H9 (cell line): ENCODE results near the gene CRACR2A. TPM values are rescaled to one million over a fixed set of nuclear protein-coding genes. Genes with fewer than 3 reads are reported as not detected.

Source experiments
- DNase-seq: peaks from one replicate; pipeline ENCODE4 v3.0.0-alpha.2; 2017
- H2AFZ ChIP-seq: one replicate; pipeline ENCODE4 v1.6.1; 2013; ENCODE audit warnings: mild to moderate bottlenecking, low read length, control low read depth, moderate library complexity
- H2AK5ac ChIP-seq: 2 replicates; pipeline ENCODE4 v1.6.1; 2013; ENCODE audit warnings: low read length, control low read depth, mixed read lengths; ENCODE audit not compliant: insufficient read length
- H2BK120ac ChIP-seq: one replicate; pipeline ENCODE4 v1.6.1; 2013; ENCODE audit warnings: low read depth, mild to moderate bottlenecking, low read length, control low read depth, inconsistent platforms; ENCODE audit not compliant: poor library complexity, severe bottlenecking
- H2BK12ac ChIP-seq: 2 replicates; pipeline ENCODE4 v1.6.1; 2013; ENCODE audit warnings: low read length, control low read depth, mixed read lengths, low read depth; ENCODE audit not compliant: insufficient read length
- H2BK15ac ChIP-seq: 2 replicates; pipeline ENCODE4 v1.6.1; 2013; ENCODE audit warnings: low read depth, low read length, control low read depth
- H2BK20ac ChIP-seq: one replicate; pipeline ENCODE4 v1.6.1; 2013; ENCODE audit warnings: low read depth, mild to moderate bottlenecking, low read length, control low read depth, inconsistent platforms; ENCODE audit not compliant: poor library complexity, severe bottlenecking
- H2BK5ac ChIP-seq: 2 replicates; pipeline ENCODE4 v1.6.1; 2013; ENCODE audit warnings: low read length, control low read depth, mixed read lengths; ENCODE audit not compliant: insufficient read length
- H3K14ac ChIP-seq: 2 replicates; pipeline ENCODE4 v1.6.1; 2013; ENCODE audit warnings: low read length, control low read depth; ENCODE audit not compliant: insufficient read depth
- H3K18ac ChIP-seq: 2 replicates; pipeline ENCODE4 v1.6.1; 2013; ENCODE audit warnings: low read depth, mild to moderate bottlenecking, mixed read lengths, low read length, control low read depth; ENCODE audit not compliant: insufficient read length
- H3K23ac ChIP-seq: 2 replicates; pipeline ENCODE4 v1.6.1; 2013; ENCODE audit warnings: low read length, control low read depth, mixed read lengths, low read depth; ENCODE audit not compliant: insufficient read length
- H3K23me2 ChIP-seq: 2 replicates; pipeline ENCODE4 v1.6.1; 2013; ENCODE audit warnings: low read depth, mild to moderate bottlenecking, mixed read lengths, low read length, control low read depth; ENCODE audit not compliant: insufficient read length, poor library complexity, severe bottlenecking
- H3K27ac ChIP-seq: 2 replicates; pipeline ENCODE4 v1.5.1; 2013; ENCODE audit warnings: low read length, control low read depth, mixed read lengths, low read depth; ENCODE audit not compliant: insufficient read length
- H3K27me3 ChIP-seq: 2 replicates; pipeline ENCODE4 v1.6.1; 2013; ENCODE audit warnings: low read length, control low read depth, inconsistent platforms; ENCODE audit not compliant: insufficient read depth
- H3K4ac ChIP-seq: 2 replicates; pipeline ENCODE4 v1.6.1; 2013; ENCODE audit warnings: low read depth, mild to moderate bottlenecking, control low read depth, inconsistent platforms, low read length, moderate library complexity
- H3K4me1 ChIP-seq: 2 replicates; pipeline ENCODE4 v1.6.1; 2013; ENCODE audit warnings: low read length, control low read depth, inconsistent platforms; ENCODE audit not compliant: insufficient read depth
- H3K4me2 ChIP-seq: 2 replicates; pipeline ENCODE4 v1.6.1; 2013; ENCODE audit warnings: low read length, control low read depth, mixed read lengths; ENCODE audit not compliant: insufficient read length, insufficient read depth
- H3K56ac ChIP-seq: 2 replicates; pipeline ENCODE4 v1.6.1; 2013; ENCODE audit warnings: low read depth, mild to moderate bottlenecking, mixed read lengths, low read length, control low read depth; ENCODE audit not compliant: insufficient read length
- H3K79me1 ChIP-seq: 2 replicates; pipeline ENCODE4 v1.6.1; 2013; ENCODE audit warnings: low read depth, mild to moderate bottlenecking, moderate library complexity, low read length, control low read depth, inconsistent platforms; ENCODE audit not compliant: insufficient read depth, poor library complexity, severe bottlenecking
- H3K79me2 ChIP-seq: 2 replicates; pipeline ENCODE4 v1.6.1; 2013; ENCODE audit warnings: low read length, control low read depth, inconsistent platforms; ENCODE audit not compliant: insufficient read depth
- H3K9ac ChIP-seq: 2 replicates; pipeline ENCODE4 v1.6.1; 2013; ENCODE audit warnings: low read length, control low read depth, mixed read lengths; ENCODE audit not compliant: insufficient read length; ENCODE audit errors: extremely low read depth
- H3K9me3 ChIP-seq: one replicate; pipeline ENCODE4 v1.6.1; 2013; ENCODE audit warnings: low read depth, low read length, inconsistent platforms; ENCODE audit not compliant: control insufficient read depth
- H3T11ph ChIP-seq: one replicate; pipeline ENCODE4 v1.6.1; 2013; ENCODE audit warnings: mild to moderate bottlenecking, low read length, control low read depth, inconsistent platforms
- H4K20me1 ChIP-seq: one replicate; pipeline ENCODE4 v1.6.1; 2013; ENCODE audit not compliant: control insufficient read depth, insufficient read length, insufficient read depth
- H4K5ac ChIP-seq: 2 replicates; pipeline ENCODE4 v1.6.1; 2013; ENCODE audit warnings: low read depth, mild to moderate bottlenecking, mixed read lengths, low read length, control low read depth; ENCODE audit not compliant: insufficient read length
- H4K8ac ChIP-seq: replicated peaks from 2 replicates; pipeline ENCODE4 v1.6.1; 2013; ENCODE audit warnings: low read length, control low read depth, mixed read lengths, low read depth; ENCODE audit not compliant: insufficient read length
- H4K91ac ChIP-seq: 2 replicates; pipeline ENCODE4 v1.6.1; 2013; ENCODE audit warnings: low read depth, mild to moderate bottlenecking, moderate library complexity, mixed read lengths, low read length, control low read depth; ENCODE audit not compliant: insufficient read length
- H3K27ac Mint-ChIP-seq, 3 experiments: 2 replicates in 2 of 3; 3 replicates in 1 of 3; pipeline ENCODE4 v1.8.0; 2020 to 2021; ENCODE audit warnings: mixed read lengths in 3 of 3, mild to moderate bottlenecking in 1 of 3, moderate library complexity in 1 of 3
- H3K27me3 Mint-ChIP-seq: 2 replicates; pipeline ENCODE4 v1.8.0; 2021; ENCODE audit warnings: low read depth, mild to moderate bottlenecking, moderate library complexity, mixed read lengths
- H3K36me3 Mint-ChIP-seq, 3 experiments: 2 replicates in 2 of 3; 3 replicates in 1 of 3; pipeline ENCODE4 v1.8.0; 2020 to 2021; ENCODE audit warnings: low read depth in 3 of 3, mixed read lengths in 3 of 3; ENCODE audit not compliant: insufficient read depth in 1 of 3
- H3K4me1 Mint-ChIP-seq, 2 experiments: 2 replicates each; pipeline ENCODE4 v1.8.0; 2020; ENCODE audit warnings: mixed read lengths in 2 of 2
- H3K4me3 Mint-ChIP-seq, 2 experiments: 2 replicates in 1 of 2; 3 replicates in 1 of 2; pipeline ENCODE4 v1.8.0; 2020 to 2021; ENCODE audit warnings: mild to moderate bottlenecking in 2 of 2, mixed read lengths in 2 of 2, moderate library complexity in 1 of 2
- H3K9me3 Mint-ChIP-seq, 2 experiments: 2 replicates in 1 of 2; 3 replicates in 1 of 2; pipeline ENCODE4 v1.8.0; 2020; ENCODE audit warnings: mild to moderate bottlenecking in 2 of 2, mixed read lengths in 2 of 2, moderate library complexity in 1 of 2
- WGBS: extraction: QIAGEN DNeasy Blood & Tissue Kit; methylation state at CpG from one replicate; pipeline ENCODE4 v1.1.7; 2013; ENCODE audit warnings: missing lambda C conversion rate, low lambda C conversion rate, mixed read lengths; ENCODE audit not compliant: insufficient read length; ENCODE audit errors: extremely low coverage; 5-methylcytosine and 5-hydroxymethylcytosine counted together
- total RNA-seq: library from RNA; stranded (reverse); gene quantifications from 2 replicates; pipeline ENCODE4 v1.2.1, GENCODE V29; 2021
- TF ChIP-seq, protein P1 (sequence below): fragments of 200-600 bp; sonication (generic); conservative IDR thresholded peaks from 3 replicates; pipeline ENCODE4 v1.8.0; 2021; ENCODE audit warnings: antibody characterized with exemption, mild to moderate bottlenecking

Gene CRACR2A
- total RNA-seq, 1 experiment from 2014 or later: 2.0 TPM

DNA sequence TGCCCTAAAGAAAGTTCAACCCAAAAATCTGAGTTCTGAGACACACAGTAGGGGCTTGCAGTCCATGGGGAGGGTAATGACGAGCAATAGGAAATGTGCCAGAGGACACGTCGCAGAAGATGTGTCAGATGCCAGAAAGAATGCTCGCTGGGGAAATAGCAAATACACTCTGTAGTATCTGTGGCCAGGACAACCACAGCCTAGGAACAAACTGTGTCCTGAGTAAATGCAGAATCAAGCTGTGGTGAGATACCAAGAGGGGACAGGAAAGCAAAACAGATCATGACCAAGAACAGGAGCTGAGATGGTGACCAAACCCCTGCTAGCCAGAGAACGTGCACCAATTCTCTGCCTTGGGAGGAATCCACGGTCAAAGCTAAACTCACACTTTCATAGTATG is 9.1 kb downstream of the CRACR2A start:
- Mint-ChIP-seq H3K9me3 (peaks cover 0 to 2% of the 10 kb centered on the region in 2 experiments; a peak in 1 of 5 replicates), H3K36me3 (peaks cover 0 to 3% (median 0%) of the 10 kb centered on the region in 3 experiments; a peak in 3 of 7 replicates), H3K27ac (no peak overlapping the region), H3K4me3 (no peak overlapping the region), H3K4me1 (0 out of 4 replicates have a peak, but pooled peaks cover 0 to 3% of the 10 kb centered on the region in 2 experiments), H3K27me3 (peaks cover 5% of the 10 kb centered on the region)
- no peaks in the 10 kb centered on the region for H3K79me1 ChIP-seq
- WGBS: no CpG with 5 or more reads among the region's 6 CpGs
- H3K9ac ChIP-seq: no peak overlapping the region
- H2BK5ac ChIP-seq: no peak overlapping the region
- H3K9me3 ChIP-seq: no peaks in the 10 kb centered on the region
- H2BK120ac ChIP-seq: no peak overlapping the region
- no peak overlapping the region for H3K14ac ChIP-seq
- H4K91ac ChIP-seq: no peak overlapping the region
- no peak overlapping the region for H4K5ac ChIP-seq
- H2AK5ac ChIP-seq: no peak overlapping the region
- H3K4me2 ChIP-seq: no peak overlapping the region
- no peaks in the 10 kb centered on the region for H3K23me2 ChIP-seq
- H4K8ac ChIP-seq: no peak overlapping the region
- no peaks in the 10 kb centered on the region for H3K4me1 ChIP-seq
- TF ChIP-seq, protein P1, sequence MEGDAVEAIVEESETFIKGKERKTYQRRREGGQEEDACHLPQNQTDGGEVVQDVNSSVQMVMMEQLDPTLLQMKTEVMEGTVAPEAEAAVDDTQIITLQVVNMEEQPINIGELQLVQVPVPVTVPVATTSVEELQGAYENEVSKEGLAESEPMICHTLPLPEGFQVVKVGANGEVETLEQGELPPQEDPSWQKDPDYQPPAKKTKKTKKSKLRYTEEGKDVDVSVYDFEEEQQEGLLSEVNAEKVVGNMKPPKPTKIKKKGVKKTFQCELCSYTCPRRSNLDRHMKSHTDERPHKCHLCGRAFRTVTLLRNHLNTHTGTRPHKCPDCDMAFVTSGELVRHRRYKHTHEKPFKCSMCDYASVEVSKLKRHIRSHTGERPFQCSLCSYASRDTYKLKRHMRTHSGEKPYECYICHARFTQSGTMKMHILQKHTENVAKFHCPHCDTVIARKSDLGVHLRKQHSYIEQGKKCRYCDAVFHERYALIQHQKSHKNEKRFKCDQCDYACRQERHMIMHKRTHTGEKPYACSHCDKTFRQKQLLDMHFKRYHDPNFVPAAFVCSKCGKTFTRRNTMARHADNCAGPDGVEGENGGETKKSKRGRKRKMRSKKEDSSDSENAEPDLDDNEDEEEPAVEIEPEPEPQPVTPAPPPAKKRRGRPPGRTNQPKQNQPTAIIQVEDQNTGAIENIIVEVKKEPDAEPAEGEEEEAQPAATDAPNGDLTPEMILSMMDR: no peak
- H3K4ac ChIP-seq: no peak overlapping the region
- no peak overlapping the region for H3K56ac ChIP-seq
- no peak overlapping the region for H3T11ph ChIP-seq
- no peak overlapping the region for H3K23ac ChIP-seq
- no peak overlapping the region for H2BK12ac ChIP-seq
- H3K27ac ChIP-seq: no peak overlapping the region
- DNase-seq: no peak
- H4K20me1 ChIP-seq: no peaks in the 10 kb centered on the region
- no peak overlapping the region for H2AFZ ChIP-seq
- no peaks in the 10 kb centered on the region for H3K79me2 ChIP-seq
- no peak overlapping the region for H2BK20ac ChIP-seq
- H3K18ac ChIP-seq: no peak overlapping the region
- no peak overlapping the region for H2BK15ac ChIP-seq
- no peaks in the 10 kb centered on the region for H3K27me3 ChIP-seq
